ENCODE data around the gene ADH1C.

GRCh38 chr4:99334880-99335279, 17.7 kb downstream of the ADH1C start:
- TF ChIP-seq CTCF (IDR thresholded peaks at IDR 0.05; ENCODE audit: low read depth, low read length) (no peak), EZH2phosphoT487 (IDR thresholded peaks at IDR 0.05; ENCODE audit: low read depth) (no peak)
